DMS 273 (cell line): ENCODE measurements around the gene SMIM7.
A peak's percentile ranks its signal among the peaks of the same experiment; 100 is the strongest.
"Not testable (repeated sequence)": the region's sequence is repeated elsewhere in the genome, so short reads cannot be mapped to it uniquely, and the experiment has no call there.

Experiments used
- DNase-seq: peaks from one replicate; lab custom pipeline; 2025; ENCODE audit not compliant: unreplicated experiment; lab: John Stamatoyannopoulos, UW

SMIM7 gene

GRCh38 chr19:16659832-16660708 lies at the start of gene SMIM7:
TSS of gene SMIM7 (minus strand) at chr19:16660144. CDS start at chr19:16660110, 34 bp downstream.
- peak; percentile 100 for DNase-seq

- DNase-seq, result no peak
Measured at GRCh38 chr19:16703677-16704076, 43.7 kb upstream of the SMIM7 start.

- DNase-seq, result peak; percentile 67
Measured at GRCh38 chr19:16702123-16702522, 42.2 kb upstream of the SMIM7 start.

- DNase-seq, result peak; percentile 96
Measured at GRCh38 chr19:16698914-16699313, 39.0 kb upstream of the SMIM7 start.

GRCh38 chr19:16688084-16688483 lies 28.1 kb upstream of the SMIM7 start:
- DNase-seq, result no peak

- no peak for DNase-seq
Measured at GRCh38 chr19:16684216-16684615, 24.3 kb upstream of the SMIM7 start.

GRCh38 chr19:16682539-16682938 lies 22.6 kb upstream of the SMIM7 start:
- no peak for DNase-seq

GRCh38 chr19:16679811-16680210 lies 19.9 kb upstream of the SMIM7 start:
- DNase-seq, result no peak

GRCh38 chr19:16678498-16678897 lies 18.6 kb upstream of the SMIM7 start:
- no peak for DNase-seq

- DNase-seq, result no peak
Measured at GRCh38 chr19:16677055-16677454, 17.1 kb upstream of the SMIM7 start.

- no peak for DNase-seq
Measured at GRCh38 chr19:16676101-16676798, 16.3 kb upstream of the SMIM7 start.

- not testable (repeated sequence) for DNase-seq
Measured at GRCh38 chr19:16673839-16674238, 13.9 kb upstream of the SMIM7 start.

- no peak for DNase-seq
Measured at GRCh38 chr19:16673231-16673630, 13.3 kb upstream of the SMIM7 start.

GRCh38 chr19:16671652-16672274 lies 11.8 kb upstream of the SMIM7 start:
- DNase-seq, result peak; percentile 31

- DNase-seq, result no peak
Measured at GRCh38 chr19:16670291-16670690, 10.3 kb upstream of the SMIM7 start.

- DNase-seq, result not testable (repeated sequence)
Measured at GRCh38 chr19:16668702-16669101, 8.8 kb upstream of the SMIM7 start.

- no peak for DNase-seq
Measured at GRCh38 chr19:16668176-16668575, 8.2 kb upstream of the SMIM7 start.

- peak; percentile 48 for DNase-seq
Measured at GRCh38 chr19:16661480-16662034, 1.6 kb upstream of the SMIM7 start.

GRCh38 chr19:16660763-16661479 lies 977 bp upstream of the SMIM7 start, which contains the start of gene TMEM38A:
TSS of gene TMEM38A (plus strand) at chr19:16661139. CDS start at chr19:16661218, 79 bp downstream.
- peak; percentile 76 for DNase-seq

GRCh38 chr19:16659464-16659831 lies 496 bp downstream of the SMIM7 start:
- no peak for DNase-seq

GRCh38 chr19:16657384-16657783 lies 2.6 kb downstream of the SMIM7 start:
- DNase-seq, result no peak
